ENCODE data around the gene RPH3AL. TPM values are rescaled to one million over a fixed set of nuclear protein-coding genes. Genes with fewer than 3 reads are reported as not detected.
"Not testable (repeated sequence)": the region's sequence is repeated elsewhere in the genome, so short reads cannot be mapped to it uniquely, and the experiment has no call there.

RPH3AL gene
- total RNA-seq, 4 donors from 2014 or later, result 10.0 to 51.1 (median 25.7) TPM

DNA sequence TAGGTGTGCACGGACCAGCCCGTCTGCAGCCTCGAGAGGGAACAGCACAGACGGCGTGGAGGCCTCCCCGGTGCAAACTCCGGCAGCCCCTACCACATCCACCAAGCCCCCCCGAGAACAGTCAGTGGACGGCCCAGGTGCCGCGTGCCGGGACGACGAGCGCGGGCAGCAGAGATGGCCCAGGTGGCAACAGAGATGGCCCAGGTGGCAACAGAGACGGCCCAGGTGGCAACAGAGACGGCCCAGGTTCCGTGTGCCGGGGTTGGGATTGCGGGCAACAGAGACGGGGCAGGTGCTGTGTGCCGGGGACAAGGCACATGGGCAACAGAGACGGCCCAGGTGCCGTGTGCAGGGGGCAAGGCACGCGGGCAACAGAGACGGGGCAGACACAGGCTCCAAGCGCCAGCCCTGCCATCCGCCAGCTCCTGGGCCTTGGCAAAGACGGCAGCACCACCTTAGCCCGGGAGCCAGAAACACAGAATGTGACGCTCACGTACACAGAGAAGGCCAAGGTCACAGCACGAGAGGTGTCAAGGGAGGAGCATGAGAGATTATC lies 31.1 kb downstream of the RPH3AL start:
- TF ChIP-seq CTCF (IDR thresholded peaks at IDR 0.05), result no peak
- no peak for ATAC-seq (ENCODE audit: low FRiP score)
- DNase-seq (ENCODE audit: low spot score), result no peak

DNA sequence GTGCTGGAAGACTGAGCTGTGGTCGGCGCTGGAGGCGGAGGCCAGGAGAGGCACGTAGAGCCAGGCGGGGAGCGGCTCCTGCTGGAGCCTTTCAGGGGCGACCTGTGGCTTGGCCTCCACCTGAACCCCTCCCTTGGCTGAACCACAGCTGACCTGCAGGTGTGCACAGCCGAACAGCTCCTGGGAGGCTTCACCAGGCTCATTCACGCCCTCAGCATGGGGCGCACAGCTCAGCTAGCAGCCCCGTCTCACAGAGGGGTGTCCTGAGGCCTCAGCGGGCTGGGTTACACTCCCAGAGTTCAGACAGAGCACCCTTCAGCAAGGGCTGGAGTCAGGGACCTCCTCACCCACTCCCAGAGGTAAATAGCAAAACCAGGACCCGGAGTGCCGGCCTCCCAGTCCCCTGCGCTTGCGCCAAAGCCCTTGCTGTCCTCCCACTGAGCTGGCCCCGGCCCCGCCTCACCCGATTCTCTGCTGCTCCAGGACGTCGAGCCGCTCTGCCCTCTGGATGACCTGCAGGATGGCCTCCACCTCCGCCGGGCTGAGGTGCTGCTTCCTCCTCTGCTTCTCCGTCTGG lies 31.7 kb downstream of the RPH3AL start:
- TF ChIP-seq CTCF (IDR thresholded peaks at IDR 0.05), result no peak
- no peak for ATAC-seq (ENCODE audit: low FRiP score)
- no peak for DNase-seq (ENCODE audit: low spot score)

DNA sequence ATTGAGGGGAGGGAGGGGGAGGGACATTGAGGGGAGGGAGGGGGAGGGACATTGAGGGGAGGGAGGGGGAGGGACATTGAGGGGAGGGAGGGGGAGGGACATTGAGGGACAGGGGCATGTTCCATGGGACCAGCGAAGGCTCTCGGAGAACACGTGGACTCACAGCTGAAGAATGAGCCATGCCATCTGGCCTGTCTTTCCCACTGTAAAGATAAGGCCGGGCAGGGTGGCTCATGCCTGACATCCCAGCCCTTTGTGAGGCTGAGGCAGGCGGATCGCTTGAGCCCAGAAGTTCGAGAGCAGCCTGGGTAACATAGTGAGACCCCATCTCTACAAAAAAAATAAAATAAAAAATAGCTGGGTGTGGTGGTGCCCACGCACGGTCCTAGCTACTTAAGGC lies 32.5 kb downstream of the RPH3AL start:
- ATAC-seq (ENCODE audit: low FRiP score) (no peak), DNase-seq (ENCODE audit: low spot score) (no peak)

GRCh38 chr17:319266-319665 lies 33.3 kb downstream of the RPH3AL start:
- DNase-seq (ENCODE audit: low spot score), result no peak
- ATAC-seq (ENCODE audit: low FRiP score), result no peak
- no peak for TF ChIP-seq CTCF (IDR thresholded peaks at IDR 0.05)

More for the DNA sequence above, 32.5 kb downstream of the RPH3AL start:
- TF ChIP-seq CTCF (IDR thresholded peaks at IDR 0.05), result no peak

- not testable (repeated sequence) for DNase-seq (ENCODE audit: low spot score); ATAC-seq (ENCODE audit: low FRiP score)
Measured at GRCh38 chr17:317070-317469, 35.5 kb downstream of the RPH3AL start.

GRCh38 chr17:315399-315798 lies 37.2 kb downstream of the RPH3AL start:
- not testable (repeated sequence) for ATAC-seq (ENCODE audit: low FRiP score); DNase-seq (ENCODE audit: low spot score)

- not testable (repeated sequence) for ATAC-seq (ENCODE audit: low FRiP score); DNase-seq (ENCODE audit: low spot score)
Measured at GRCh38 chr17:314614-314944, 38.0 kb downstream of the RPH3AL start.

- ATAC-seq (ENCODE audit: low FRiP score), result no peak
- TF ChIP-seq CTCF (IDR thresholded peaks at IDR 0.05), result no peak
- DNase-seq (ENCODE audit: low spot score), result no peak
Measured at GRCh38 chr17:313911-314613, 38.5 kb downstream of the RPH3AL start.

Measured in omental fat pad (tissue), 4 donors.